ENCODE results near the gene EPYC. TPM values are rescaled to one million over a fixed set of nuclear protein-coding genes. Genes with fewer than 3 reads are reported as not detected.

The EPYC gene
- total and polyA plus RNA-seq, 2 experiments from 2014 or later: not detected

DNA sequence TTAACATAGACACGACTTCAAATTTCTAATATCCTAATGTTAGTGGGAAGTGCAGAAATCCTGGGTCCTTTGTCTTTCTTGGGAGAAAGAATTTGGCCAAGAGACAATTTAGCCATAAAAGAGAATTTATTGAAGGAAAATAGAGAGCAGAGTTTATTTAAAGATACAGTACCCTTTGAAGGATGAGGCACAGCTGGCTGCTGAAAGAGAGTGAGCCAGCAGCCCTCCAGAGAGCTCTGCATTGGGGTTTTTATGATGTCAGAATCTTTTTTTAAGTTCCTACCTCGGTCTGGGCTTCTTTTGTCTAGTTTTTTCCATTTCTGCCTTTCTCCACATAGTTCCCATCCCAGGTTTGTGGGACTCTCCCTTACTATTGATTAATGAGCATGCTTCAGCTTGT is 87.3 kb downstream of the EPYC start (continued):
- no peak for TF ChIP-seq ZNF462 (CRISPR knock-in tag; IDR thresholded peaks at IDR 0.05)
- no peak for TF ChIP-seq CTCF (conservative IDR thresholded peaks at IDR 0.05; ENCODE audit: low read depth in 2 of 2)

DNA sequence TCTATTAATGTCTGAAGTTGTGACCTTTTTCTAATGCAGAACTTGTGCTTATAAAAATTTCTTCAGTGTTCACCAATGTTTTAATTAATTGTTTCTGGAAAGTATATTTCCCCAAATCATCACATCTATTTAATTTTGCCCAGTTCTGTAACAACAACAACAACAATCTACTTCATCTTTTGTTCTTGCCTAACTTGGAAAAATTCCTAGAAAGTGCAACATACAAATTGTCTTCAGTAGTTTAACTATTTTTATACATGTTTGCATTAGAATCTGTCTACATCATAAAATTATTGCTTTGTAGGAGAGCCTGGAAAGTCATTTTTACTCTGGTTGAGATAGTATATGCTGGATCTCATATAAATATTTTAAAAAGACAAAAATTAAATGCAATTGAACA is 88.3 kb downstream of the EPYC start:
- no peaks in the 10 kb centered on the region for H4K20me1 ChIP-seq (replicated peaks; ENCODE audit: insufficient read depth)
- no peak for ATAC-seq
- H3K36me3 ChIP-seq (ENCODE audit: insufficient read depth): no peaks in the 10 kb centered on the region
- H3K9me2 ChIP-seq (ENCODE audit: insufficient read depth): peaks cover 9% of the 10 kb centered on the region
- no peaks in the 10 kb centered on the region; the same call in 2 of the 3 replicates for H3K9me3 Mint-ChIP-seq
- no peaks in the 10 kb centered on the region for H3K27me3 ChIP-seq (ENCODE audit: insufficient read depth)
- peaks cover 5% of the 10 kb centered on the region; the same call in 1 of the 2 replicates for H3K4me1 ChIP-seq (ENCODE audit: insufficient read depth)
- H3K4me1 Mint-ChIP-seq: peaks cover 6% of the 10 kb centered on the region; the same call in 2 of the 3 replicates
- no peak for DNase-seq (ENCODE audit: low spot score)
- H3K79me2 ChIP-seq (replicated peaks; ENCODE audit: insufficient read depth): no peaks in the 10 kb centered on the region
- no peaks in the 10 kb centered on the region for H3F3A ChIP-seq (replicated peaks; ENCODE audit: low read depth)
- no peak overlapping the region for H3K4me3 ChIP-seq
- no peak overlapping the region for H3K4me3 Mint-ChIP-seq
- H3K4me2 ChIP-seq: no peak overlapping the region
- H3K27me3 Mint-ChIP-seq (ENCODE audit: insufficient read depth, low read depth, poor library complexity): no peaks in the 10 kb centered on the region
- H3K27ac ChIP-seq (ENCODE audit: low read depth): no peak overlapping the region
- H3K27ac Mint-ChIP-seq: no peak overlapping the region
- peaks cover 4% of the 10 kb centered on the region; the same call in 1 of the 3 replicates for H3K36me3 Mint-ChIP-seq (ENCODE audit: low read depth)
- no peak overlapping the region for H2AFZ ChIP-seq
- no peak for TF ChIP-seq POLR2AphosphoS5 (IDR thresholded peaks at IDR 0.05; ENCODE audit: low read depth)
- no peak for TF ChIP-seq ZNF462 (CRISPR knock-in tag; IDR thresholded peaks at IDR 0.05)
- TF ChIP-seq ZNF331 (CRISPR knock-in tag; IDR thresholded peaks at IDR 0.05; ENCODE audit: low read depth): no peak
- TF ChIP-seq CTCF (conservative IDR thresholded peaks at IDR 0.05; ENCODE audit: low read depth in 2 of 2): no peak
